ENCODE data around the gene CADPS2.

CADPS2 gene

GRCh38 chr7:122715183-122715582 lies 171.1 kb downstream of the CADPS2 start:
- H3K9me3 ChIP-seq (ENCODE audit: insufficient read depth, low read length) = no peaks in the 10 kb centered on the region
- H4K20me1 ChIP-seq (ENCODE audit: low read depth, low read length) = no peaks in the 10 kb centered on the region
- no peak for TF ChIP-seq EZH2phosphoT487 (conservative IDR thresholded peaks at IDR 0.05; ENCODE audit: low read length)
- no peak for TF ChIP-seq CTCF (IDR thresholded peaks at IDR 0.05; ENCODE audit: insufficient read depth, low read length, poor library complexity, severe bottlenecking)
- H3K79me2 ChIP-seq (ENCODE audit: insufficient read depth, low read length) = no peaks in the 10 kb centered on the region
- no peak overlapping the region for H3K4me3 ChIP-seq (ENCODE audit: insufficient read depth, low read length, poor library complexity, severe bottlenecking)
- H3K36me3 ChIP-seq (ENCODE audit: low read length) = no peaks in the 10 kb centered on the region
- H3K4me2 ChIP-seq (ENCODE audit: low read depth, low read length, poor library complexity, severe bottlenecking) = no peak overlapping the region
- H2AFZ ChIP-seq (ENCODE audit: low read depth, low read length, severe bottlenecking) = no peak overlapping the region
- no peaks in the 10 kb centered on the region for H3K9me2 ChIP-seq (replicated peaks; ENCODE audit: insufficient read depth, low read length)
- no peaks in the 10 kb centered on the region for H3K27me3 ChIP-seq (ENCODE audit: low read length)
- no peak overlapping the region for H3K27ac ChIP-seq (ENCODE audit: low read depth, low read length)
- H3F3A ChIP-seq (ENCODE audit: insufficient read depth) = no peaks in the 10 kb centered on the region
- H3K9ac ChIP-seq (ENCODE audit: low read length) = no peak overlapping the region

GRCh38 chr7:122710916-122711315 lies 175.3 kb downstream of the CADPS2 start:
- H3F3A ChIP-seq (ENCODE audit: insufficient read depth) = no peaks in the 10 kb centered on the region
- no peaks in the 10 kb centered on the region for H3K9me2 ChIP-seq (replicated peaks; ENCODE audit: insufficient read depth, low read length)
- H3K27me3 ChIP-seq (ENCODE audit: low read length) = no peaks in the 10 kb centered on the region
- no peak overlapping the region for H3K9ac ChIP-seq (ENCODE audit: low read length)
- no peak overlapping the region for H3K4me2 ChIP-seq (ENCODE audit: low read depth, low read length, poor library complexity, severe bottlenecking)
- H3K79me2 ChIP-seq (ENCODE audit: insufficient read depth, low read length) = no peaks in the 10 kb centered on the region
- no peaks in the 10 kb centered on the region for H3K9me3 ChIP-seq (ENCODE audit: insufficient read depth, low read length)
- H3K4me3 ChIP-seq (ENCODE audit: insufficient read depth, low read length, poor library complexity, severe bottlenecking) = no peak overlapping the region
- H3K36me3 ChIP-seq (ENCODE audit: low read length) = no peaks in the 10 kb centered on the region
- TF ChIP-seq CTCF (IDR thresholded peaks at IDR 0.05; ENCODE audit: insufficient read depth, low read length, poor library complexity, severe bottlenecking) (no peak), EZH2phosphoT487 (conservative IDR thresholded peaks at IDR 0.05; ENCODE audit: low read length) (no peak)
- H2AFZ ChIP-seq (ENCODE audit: low read depth, low read length, severe bottlenecking) = no peak overlapping the region
- H4K20me1 ChIP-seq (ENCODE audit: low read depth, low read length) = no peaks in the 10 kb centered on the region
- H3K27ac ChIP-seq (ENCODE audit: low read depth, low read length) = no peak overlapping the region

GRCh38 chr7:122709930-122710646 lies 176.2 kb downstream of the CADPS2 start:
- H4K20me1 ChIP-seq (ENCODE audit: low read depth, low read length) = no peaks in the 10 kb centered on the region
- H3K9me2 ChIP-seq (replicated peaks; ENCODE audit: insufficient read depth, low read length) = no peaks in the 10 kb centered on the region
- H3K27me3 ChIP-seq (ENCODE audit: low read length) = no peaks in the 10 kb centered on the region
- no peaks in the 10 kb centered on the region for H3K36me3 ChIP-seq (ENCODE audit: low read length)
- no peak overlapping the region for H3K27ac ChIP-seq (ENCODE audit: low read depth, low read length)
- TF ChIP-seq CTCF (IDR thresholded peaks at IDR 0.05; ENCODE audit: insufficient read depth, low read length, poor library complexity, severe bottlenecking) (no peak), EZH2phosphoT487 (conservative IDR thresholded peaks at IDR 0.05; ENCODE audit: low read length) (no peak)
- no peaks in the 10 kb centered on the region for H3K9me3 ChIP-seq (ENCODE audit: insufficient read depth, low read length)
- no peak overlapping the region for H2AFZ ChIP-seq (ENCODE audit: low read depth, low read length, severe bottlenecking)
- H3K4me3 ChIP-seq (ENCODE audit: insufficient read depth, low read length, poor library complexity, severe bottlenecking) = no peak overlapping the region
- no peaks in the 10 kb centered on the region for H3K79me2 ChIP-seq (ENCODE audit: insufficient read depth, low read length)
- H3K9ac ChIP-seq (ENCODE audit: low read length) = no peak overlapping the region
- H3F3A ChIP-seq (ENCODE audit: insufficient read depth) = no peaks in the 10 kb centered on the region
- no peak overlapping the region for H3K4me2 ChIP-seq (ENCODE audit: low read depth, low read length, poor library complexity, severe bottlenecking)
